Measurements from ENCODE around the gene TUBA4A. TPM values are rescaled to one million over a fixed set of nuclear protein-coding genes. Genes with fewer than 3 reads are reported as not detected.

The TUBA4A gene
- total and polyA plus RNA-seq, 2 of the 8 experiments (the other 6 are each of a cell fraction or from before 2014, with no cell fraction given), result 67.3 to 172 TPM

DNA sequence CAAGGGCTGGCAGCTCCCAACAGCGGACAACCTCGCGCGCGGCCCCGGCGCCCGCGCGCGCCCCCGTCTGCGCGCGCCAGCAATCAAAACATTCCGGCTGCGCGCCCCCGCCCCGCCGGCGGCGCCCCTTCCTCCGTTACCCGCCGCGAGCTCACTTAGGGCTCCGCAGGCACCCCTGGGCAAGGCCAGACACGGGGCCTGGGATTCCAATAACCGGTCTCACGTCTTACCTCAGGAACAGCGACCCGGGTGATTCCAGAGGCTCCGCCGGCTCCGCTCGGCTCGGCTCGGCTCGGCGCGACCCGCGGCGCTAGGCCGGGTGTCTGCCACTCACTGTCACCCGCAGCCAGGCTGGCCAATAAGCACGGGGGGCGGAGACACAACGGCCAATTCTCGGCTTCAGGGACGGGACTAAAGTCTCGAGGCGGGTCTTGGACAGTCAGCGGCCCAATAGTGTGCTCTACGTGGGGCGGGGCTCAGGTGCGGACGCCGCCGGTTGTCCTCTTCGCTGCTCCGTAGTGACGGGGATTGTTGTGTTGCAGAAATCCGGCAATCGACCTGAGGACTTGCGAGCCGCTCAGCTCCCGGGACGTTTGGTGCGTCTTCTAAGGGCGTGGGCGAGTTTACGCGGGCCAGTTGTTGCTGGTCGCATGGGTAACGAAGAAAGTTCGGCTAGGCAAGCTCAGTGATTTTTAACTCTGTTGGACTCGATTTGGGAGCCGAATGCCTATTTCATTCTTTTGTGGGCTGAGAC, 24.2 kb downstream of the TUBA4A start, which contains the start of the genes ANKZF1 and ATG9A (continued):
- TF ChIP-seq, protein P1, sequence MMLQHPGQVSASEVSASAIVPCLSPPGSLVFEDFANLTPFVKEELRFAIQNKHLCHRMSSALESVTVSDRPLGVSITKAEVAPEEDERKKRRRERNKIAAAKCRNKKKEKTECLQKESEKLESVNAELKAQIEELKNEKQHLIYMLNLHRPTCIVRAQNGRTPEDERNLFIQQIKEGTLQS (IDR thresholded peaks at IDR 0.05; ENCODE audit: insufficient read depth, low read depth, low read length), result no peak
- TF ChIP-seq, protein P2, sequence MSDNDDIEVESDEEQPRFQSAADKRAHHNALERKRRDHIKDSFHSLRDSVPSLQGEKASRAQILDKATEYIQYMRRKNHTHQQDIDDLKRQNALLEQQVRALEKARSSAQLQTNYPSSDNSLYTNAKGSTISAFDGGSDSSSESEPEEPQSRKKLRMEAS (IDR thresholded peaks at IDR 0.05), result peak; percentile 48; the same call in 1 of the 2 replicates
- TF ChIP-seq CBX5 (IDR thresholded peaks at IDR 0.05; ENCODE audit: low read depth, low read length) (no peak), TEAD4 (IDR thresholded peaks at IDR 0.05; ENCODE audit: low read depth, low read length) (no peak), SIX5 (IDR thresholded peaks at IDR 0.05; ENCODE audit: low read depth, low read length) (no peak), CTBP2 (IDR thresholded peaks at IDR 0.05; ENCODE audit: borderline replicate concordance, insufficient read depth, insufficient read length, low read length) (peak; percentile 63), BACH1 (IDR thresholded peaks at IDR 0.05; ENCODE audit: low read length) (peak; percentile 10; the same call in 1 of the 2 replicates), SIN3A (conservative IDR thresholded peaks at IDR 0.05 in 1 of 2, IDR thresholded peaks at IDR 0.05 in 1 of 2; ENCODE audit: low read depth in 1 of 2, low read length in 2 of 2) (peak; percentile 74 to 87; a peak in 3 of 4 replicates), SRF (IDR thresholded peaks at IDR 0.05; ENCODE audit: low read depth, low read length) (no peak), SIRT6 (IDR thresholded peaks at IDR 0.05; ENCODE audit: low read length) (no peak), TAF1 (IDR thresholded peaks at IDR 0.05; ENCODE audit: low read depth, low read length) (peak; percentile 93), KDM5A (IDR thresholded peaks at IDR 0.05; ENCODE audit: low read length) (0 out of 2 replicates have a peak, but pooled peaks have one; percentile 11), POLR2AphosphoS5 (IDR thresholded peaks at IDR 0.05; ENCODE audit: low read depth, low read length) (peak; percentile 82), POU5F1 (IDR thresholded peaks at IDR 0.05; ENCODE audit: low read depth, low read length) (no peak), TAF7 (optimal IDR thresholded peaks at IDR 0.05; ENCODE audit: borderline replicate concordance, low read depth, low read length) (peak; percentile 64), CEBPB (IDR thresholded peaks at IDR 0.05; ENCODE audit: low read depth, low read length) (no peak), TBP (IDR thresholded peaks at IDR 0.05; ENCODE audit: low read depth, low read length) (peak; percentile 90), RXRA (IDR thresholded peaks at IDR 0.05; ENCODE audit: insufficient read depth, low read depth, low read length) (no peak), JUND (IDR thresholded peaks at IDR 0.05; ENCODE audit: low read length) (no peak), SP4 (IDR thresholded peaks at IDR 0.05; ENCODE audit: low read length) (peak; percentile 97), KDM1A (IDR thresholded peaks at IDR 0.05; ENCODE audit: borderline replicate concordance, low read length) (no peak), NANOG (IDR thresholded peaks at IDR 0.05; ENCODE audit: insufficient read depth, low read depth, low read length, poor library complexity, severe bottlenecking) (no peak)
- TF ChIP-seq, protein P3, sequence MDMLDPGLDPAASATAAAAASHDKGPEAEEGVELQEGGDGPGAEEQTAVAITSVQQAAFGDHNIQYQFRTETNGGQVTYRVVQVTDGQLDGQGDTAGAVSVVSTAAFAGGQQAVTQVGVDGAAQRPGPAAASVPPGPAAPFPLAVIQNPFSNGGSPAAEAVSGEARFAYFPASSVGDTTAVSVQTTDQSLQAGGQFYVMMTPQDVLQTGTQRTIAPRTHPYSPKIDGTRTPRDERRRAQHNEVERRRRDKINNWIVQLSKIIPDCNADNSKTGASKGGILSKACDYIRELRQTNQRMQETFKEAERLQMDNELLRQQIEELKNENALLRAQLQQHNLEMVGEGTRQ (IDR thresholded peaks at IDR 0.05; ENCODE audit: low read length), result no peak

All from H1 (cell line).